HG03175 (cell line): ENCODE data around the gene DAW1.
"Not testable (repeated sequence)": the region's sequence is repeated elsewhere in the genome, so short reads cannot be mapped to it uniquely, and the experiment has no call there.

Experiments
- ATAC-seq: cut with Tn5 transposase; IDR thresholded peaks from one replicate; pipeline ENCODE4 v1.9.1; 2021; ENCODE audit warnings: mild to moderate bottlenecking, moderate library complexity; ENCODE audit not compliant: unreplicated experiment

The DAW1 gene, protein sequence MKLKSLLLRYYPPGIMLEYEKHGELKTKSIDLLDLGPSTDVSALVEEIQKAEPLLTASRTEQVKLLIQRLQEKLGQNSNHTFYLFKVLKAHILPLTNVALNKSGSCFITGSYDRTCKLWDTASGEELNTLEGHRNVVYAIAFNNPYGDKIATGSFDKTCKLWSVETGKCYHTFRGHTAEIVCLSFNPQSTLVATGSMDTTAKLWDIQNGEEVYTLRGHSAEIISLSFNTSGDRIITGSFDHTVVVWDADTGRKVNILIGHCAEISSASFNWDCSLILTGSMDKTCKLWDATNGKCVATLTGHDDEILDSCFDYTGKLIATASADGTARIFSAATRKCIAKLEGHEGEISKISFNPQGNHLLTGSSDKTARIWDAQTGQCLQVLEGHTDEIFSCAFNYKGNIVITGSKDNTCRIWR

DNA sequence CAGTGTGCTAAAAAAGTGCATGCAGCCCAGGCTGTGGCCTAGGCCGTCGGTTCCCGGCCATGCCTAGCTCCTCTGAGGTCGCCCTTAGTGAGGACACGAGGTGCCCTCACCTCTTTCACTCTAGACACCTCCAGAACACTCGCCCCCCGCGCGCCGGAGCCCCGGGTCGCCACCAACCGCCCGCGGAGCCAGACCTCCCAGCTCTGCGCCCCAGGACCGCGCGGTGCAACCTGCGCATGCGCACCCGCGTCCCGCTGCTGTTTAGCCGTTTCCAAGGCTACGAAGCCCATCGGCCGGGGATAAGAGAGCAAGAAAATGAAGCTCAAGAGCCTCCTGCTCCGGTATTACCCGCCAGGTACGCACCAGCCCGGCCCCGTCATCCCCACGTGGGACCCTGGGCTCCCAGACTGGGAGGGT lies at the start of gene DAW1:
DAW1 (plus strand) TSS at position 257 of the 417 bp plus-strand sequence; CDS start at position 316, 59 bp downstream.
- peak; percentile 87 for ATAC-seq

DNA sequence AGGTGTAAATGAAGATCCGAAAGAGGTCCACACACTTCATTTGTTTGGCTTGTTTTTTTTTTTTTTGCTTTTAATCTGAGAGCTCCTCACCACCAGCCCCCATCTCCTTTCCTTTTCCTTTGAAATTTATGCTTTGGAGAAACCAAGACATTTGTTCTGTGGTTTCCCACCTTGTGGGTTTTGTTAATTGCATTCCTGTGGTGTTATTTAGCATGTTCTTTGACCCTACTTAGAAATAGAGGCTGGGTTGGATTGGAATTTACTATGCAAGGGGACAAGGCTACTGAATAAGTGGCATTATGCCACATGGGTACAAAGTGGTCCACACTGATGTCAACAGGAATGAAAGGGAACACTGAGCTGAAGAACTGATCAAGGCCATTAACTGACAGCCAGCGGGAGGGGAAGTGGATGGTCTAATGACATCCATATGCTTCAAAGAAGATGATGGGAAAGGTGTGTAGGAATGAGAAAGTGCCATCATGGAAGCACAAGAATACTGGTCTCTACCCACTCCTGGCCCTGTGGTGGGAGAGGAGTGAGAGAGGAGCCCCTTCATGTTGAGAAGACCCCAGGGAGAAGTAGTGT lies 48.9 kb upstream of the DAW1 start:
- ATAC-seq = no peak

DNA sequence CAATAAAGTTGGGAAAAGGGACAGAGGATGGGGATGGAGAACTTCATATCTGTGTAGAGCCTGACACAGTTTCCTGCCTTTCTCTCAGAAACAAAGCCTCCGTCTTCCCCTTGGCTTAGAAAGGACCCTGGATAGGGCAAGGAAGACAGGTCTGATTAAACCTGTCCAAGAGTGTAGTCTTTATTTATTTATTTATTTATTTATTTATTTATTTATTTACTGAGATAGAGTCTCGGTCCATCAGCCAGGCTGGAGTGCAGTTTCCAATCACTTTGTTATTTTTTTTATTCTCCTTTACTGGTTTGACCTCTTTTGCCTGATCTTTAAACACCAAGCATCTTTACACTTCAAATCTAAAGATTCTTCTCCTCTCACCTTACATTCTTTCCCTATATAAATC lies 47.5 kb upstream of the DAW1 start:
- no peak for ATAC-seq

DNA sequence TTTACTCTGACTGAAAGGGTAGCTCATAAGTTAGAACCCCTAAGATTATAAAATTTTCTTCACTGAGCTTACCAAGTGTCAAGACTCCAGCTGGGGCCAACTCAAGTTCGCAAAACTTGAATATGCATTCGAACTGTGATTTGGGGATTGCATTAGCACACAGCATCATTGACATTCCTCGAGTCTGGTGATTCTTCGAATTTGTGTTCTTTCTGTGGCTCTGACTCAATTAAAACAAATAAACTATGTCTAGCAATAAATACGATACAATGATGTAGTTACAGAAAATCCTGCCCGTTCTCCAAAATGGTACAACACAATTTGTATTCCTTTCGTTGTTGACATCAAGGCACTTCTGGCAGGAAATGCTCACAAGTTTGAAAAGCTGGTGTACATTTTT lies 46.7 kb upstream of the DAW1 start:
- ATAC-seq = no peak

DNA sequence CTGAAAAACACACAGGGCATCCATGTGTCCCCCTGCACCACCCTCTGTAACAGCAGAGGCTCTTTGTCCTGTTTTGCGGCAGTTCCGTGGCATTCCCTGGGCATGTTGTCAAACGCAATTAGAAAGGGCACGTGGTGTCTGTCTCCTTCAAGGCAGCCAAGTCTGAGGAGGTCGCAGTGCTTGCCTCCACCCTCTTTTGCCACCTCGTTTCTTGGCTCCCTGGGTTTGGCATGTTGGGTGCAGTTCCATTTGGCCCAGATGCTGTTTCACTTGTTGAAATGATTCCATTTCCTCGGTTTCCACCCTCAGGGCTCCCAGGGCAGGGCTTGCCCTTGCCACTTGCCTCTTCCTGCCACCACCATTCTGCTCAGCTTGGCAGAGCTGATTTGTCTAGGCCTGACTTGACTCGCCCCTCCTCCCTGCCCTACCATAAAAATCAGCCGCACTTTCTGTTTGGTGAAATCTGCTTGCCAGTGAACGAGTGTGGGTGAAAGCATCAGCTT lies 45.4 kb upstream of the DAW1 start:
- ATAC-seq = no peak

DNA sequence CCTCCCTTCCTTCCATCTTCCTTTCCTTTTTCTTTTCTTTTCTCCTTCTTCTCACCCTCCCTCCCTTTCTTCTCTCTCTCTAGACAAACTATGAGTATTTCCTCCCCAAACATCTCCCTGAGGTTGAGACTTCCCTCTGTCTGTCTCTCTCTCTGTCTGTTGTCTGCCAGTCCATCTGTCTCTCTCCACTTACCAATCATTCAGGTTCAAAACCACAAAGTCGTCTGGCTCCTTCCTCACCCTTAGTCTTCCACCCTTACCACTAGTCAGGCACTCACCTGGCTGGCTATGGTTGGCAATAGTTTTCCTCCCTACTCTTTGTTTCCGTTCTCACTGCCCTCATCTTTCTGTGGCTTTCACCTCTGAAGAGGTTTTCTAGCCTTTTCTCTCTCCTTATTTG lies 44.9 kb upstream of the DAW1 start:
- no peak for ATAC-seq

DNA sequence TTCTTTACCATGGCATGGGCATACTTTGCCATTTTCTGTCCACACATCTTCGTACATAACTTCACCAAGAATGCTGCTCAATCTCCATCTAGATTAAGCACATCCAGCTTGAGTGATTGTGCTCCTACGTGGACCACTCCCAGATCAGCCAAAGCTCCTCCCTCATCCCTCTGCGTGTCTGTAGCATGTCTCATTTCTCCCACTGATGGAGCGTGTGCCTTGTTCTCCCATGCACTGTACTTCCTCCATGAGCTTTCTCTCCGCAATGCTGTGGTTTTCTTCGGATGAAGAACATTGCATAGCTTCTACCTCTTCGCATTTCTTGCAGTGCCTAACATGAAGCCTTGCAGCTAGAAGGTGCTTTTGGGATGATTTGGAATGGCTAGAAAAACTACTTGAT lies 44.3 kb upstream of the DAW1 start:
- ATAC-seq = no peak

DNA sequence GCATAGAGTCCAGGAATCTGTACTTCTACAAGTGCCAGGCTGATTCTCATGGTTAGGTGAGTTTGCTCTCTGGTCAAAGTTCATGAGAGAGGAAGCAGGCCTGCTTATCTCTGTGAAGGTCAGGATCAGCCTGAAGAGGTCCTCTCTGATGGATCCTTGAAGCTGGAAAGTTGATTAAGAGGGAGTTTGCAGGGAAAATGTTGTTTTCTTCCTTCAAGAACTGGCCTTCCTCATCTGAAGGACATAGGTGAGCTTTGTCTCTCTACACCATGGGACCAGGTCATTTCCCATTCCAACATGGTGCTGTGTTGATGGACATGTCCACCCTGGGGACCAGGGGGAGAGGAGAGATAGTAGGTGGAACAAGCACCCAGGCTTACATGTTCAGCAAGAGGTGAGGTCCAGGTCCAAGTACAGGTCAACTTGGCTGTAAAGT lies 42.9 kb upstream of the DAW1 start:
- ATAC-seq = no peak

DNA sequence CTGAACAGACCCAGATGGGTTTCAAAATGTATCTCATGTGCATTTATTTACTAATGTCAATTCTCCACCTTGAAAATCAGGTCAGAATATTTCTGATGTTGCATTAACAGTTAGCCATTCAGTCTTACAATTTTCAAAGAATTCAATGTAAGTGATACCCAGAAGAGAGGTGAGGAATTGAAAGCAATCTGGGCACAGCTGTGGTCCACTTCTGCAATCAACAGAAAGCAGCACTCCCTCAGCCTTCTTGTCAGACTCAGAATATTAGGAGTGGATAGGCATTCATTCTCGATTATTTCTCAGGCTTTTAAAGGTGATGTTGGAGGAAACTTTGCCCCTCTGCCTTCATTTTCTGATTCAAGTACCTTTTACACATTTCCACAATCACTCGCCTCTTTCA lies 42.1 kb upstream of the DAW1 start:
- no peak for ATAC-seq

DNA sequence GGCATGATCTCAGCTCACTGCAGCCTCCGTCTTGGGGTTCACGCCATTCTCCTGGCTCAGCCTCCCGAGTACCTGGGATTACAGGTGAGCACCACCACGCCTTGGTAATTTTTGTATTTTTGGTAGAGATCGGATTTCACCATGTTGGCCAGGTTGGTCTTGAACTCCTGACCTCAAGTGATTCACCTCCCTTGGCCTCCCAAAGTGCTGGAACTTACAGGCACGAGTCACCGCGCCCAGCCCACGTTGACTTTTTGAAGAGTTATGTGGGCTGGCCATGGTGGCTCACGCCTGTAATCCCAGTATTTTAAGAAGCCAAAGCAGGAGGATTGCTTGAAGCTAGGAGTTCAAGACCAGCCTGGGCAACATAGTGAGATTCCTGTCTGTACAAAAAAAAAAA lies 37.0 kb upstream of the DAW1 start:
- ATAC-seq = no peak

DNA sequence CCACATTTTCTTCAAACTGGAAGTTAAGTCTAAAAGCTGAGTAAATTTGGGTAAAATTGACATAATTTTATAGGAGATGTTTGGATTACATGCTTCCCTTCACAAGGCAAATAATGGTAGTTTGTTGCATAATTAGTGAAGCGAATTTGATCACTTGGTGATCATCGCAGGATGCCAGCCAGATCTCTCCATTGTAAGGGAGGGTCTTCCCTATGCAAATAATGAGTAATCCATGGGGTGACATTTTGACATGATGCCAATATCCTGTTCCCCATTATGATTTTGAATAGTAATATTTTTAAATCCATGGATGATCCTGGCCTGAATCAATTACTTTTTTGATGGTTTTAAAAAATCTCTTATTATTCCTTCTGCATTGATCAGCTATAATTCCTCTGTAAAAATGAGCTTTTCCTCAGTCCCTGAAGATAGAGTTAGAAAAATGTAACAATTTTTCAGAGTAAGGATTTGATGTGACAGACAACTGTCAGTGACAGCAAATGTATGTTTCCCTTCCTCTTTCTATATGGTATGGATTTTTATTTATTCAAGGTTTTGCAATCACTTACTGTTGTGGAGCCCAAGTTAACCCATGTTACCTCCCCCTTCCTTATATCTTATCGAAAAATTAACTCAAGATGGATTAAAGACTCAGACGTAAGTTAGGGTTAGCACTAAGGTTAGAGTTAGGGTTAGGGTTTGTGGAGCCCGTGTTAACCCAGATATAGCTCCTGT lies 36.3 kb upstream of the DAW1 start:
- no peak for ATAC-seq

DNA sequence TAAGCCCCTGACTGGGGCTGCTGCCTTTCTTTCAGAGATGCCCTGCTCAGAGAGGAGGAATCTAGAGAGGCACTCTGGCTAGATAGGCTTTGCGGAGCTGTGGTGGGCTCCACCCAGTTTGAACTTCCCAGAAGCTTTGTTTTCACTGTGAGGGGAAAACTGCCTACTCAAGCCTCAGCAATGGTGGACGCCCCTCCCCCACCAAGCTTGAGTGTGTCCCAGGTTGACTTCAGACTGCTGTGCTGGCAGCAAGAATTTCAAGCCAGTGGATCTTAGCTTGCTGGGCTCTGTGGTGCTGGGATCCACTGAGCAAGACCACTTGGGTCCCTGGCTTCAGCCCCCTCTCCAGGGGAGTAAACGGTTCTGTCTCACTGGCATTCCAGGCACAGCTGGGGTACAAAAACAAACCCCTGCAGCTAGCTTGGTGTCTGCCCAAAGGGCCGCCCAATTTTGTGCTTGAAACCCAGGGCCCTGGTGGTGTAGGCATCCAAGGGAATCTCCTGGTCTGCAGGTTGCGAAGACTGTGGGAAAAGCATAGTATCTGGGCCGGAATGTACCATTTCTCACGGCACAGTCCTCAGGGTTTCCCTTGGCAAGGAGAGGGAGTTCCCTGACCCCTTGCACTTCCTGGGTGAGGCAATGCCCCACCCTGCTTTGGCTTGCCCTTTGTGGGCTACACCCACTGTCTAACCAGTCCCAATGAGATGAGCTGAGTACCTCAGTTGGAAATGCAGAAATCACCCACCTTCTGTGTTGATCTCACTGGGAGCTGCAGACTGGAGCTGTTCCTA lies 31.9 kb upstream of the DAW1 start:
- not testable (repeated sequence) for ATAC-seq

DNA sequence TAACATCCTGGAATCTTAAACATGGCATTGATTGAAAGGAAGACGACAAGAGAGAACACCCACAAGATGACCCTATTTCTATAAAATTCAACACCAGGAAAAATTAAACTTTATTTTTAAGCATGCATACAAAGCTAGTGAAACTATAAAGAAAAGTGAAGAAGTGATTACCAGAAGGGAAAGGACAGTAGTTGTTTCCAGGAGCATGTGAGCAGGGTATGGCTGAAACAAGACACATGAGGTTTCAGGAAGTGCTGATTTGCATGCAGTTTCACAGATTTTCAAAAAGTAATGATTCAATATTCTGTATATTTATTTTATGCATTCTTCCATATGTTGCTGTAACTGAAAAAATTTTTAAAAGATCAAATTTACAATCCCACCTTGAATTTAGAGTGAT lies 24.6 kb upstream of the DAW1 start:
- ATAC-seq = peak; percentile 39

DNA sequence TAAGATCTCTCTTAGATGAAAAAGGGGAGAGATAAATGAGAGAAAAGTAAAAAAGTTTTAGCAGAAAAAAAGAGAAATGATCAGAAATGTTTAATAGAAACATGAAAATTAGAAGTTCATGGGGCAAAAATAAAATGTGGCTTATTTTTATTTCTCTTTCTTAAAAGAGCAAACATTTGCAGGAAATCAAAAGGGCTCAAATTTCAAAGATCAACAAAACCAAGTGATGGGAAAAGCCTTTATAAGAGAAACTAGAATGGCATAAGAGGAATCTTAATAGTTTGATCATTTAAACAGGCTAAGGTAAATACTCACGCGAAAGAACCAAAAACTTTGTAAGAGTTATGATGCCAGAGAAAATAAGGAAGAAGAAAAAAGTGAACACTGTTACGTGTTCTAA lies 23.3 kb upstream of the DAW1 start:
- no peak for ATAC-seq

DNA sequence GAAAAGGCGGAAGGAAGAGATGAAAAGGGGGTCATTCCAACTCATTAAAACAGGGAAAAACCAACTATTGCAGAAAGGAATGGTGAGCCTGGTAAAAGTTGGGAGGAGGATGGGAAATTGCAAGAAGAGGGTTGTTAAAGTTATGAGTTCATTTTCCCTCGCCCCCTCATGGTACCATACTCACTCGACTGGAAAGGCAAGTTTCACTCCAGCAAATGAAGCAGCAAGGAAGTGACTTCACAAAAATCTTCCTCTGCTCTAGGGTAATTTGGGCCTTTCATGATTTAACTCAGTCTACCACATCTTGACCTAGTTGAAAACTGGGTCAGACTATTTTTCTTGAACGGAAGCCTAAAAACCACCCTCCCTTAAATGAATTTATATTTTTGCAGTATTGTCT lies 22.8 kb upstream of the DAW1 start:
- no peak for ATAC-seq

DNA sequence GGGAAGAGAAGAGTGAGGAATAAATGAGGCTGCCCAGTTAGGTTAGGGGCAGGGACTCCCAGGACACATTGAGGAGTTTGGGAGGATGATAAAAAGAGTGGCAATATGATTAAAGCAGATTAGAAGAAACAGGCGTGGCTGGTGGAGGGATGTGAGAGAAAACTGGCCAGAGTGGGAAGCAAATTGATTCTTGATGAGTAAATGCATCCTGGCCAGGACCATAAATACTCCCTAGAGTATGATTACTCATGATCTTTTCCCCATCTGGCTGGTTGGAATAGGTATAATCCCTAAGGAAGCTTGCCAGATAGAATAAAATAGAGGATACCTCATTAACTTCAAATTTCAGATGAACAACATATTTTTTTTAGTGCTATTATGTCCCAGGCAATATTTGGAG lies 21.5 kb upstream of the DAW1 start:
- no peak for ATAC-seq

DNA sequence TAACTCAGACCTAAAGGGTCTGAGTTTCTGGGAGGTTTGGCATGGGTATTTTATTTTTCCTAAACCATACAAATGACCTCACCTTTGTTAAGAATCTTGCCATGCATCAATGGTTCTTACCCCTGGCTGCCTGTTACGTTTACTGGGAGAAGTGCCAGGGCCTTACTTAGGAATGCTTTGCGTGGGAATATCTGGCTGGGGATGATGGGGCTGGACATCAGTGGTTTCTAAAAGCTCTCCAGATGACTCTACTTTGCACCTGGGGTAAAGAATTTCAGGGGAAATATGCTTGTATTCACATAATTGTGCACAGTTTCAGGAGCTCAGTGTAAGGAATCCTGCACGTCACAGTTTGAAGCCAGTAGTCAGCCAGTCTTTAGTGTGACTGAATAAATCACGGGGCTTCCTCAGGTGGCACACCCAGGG lies 18.2 kb upstream of the DAW1 start:
- no peak for ATAC-seq

DNA sequence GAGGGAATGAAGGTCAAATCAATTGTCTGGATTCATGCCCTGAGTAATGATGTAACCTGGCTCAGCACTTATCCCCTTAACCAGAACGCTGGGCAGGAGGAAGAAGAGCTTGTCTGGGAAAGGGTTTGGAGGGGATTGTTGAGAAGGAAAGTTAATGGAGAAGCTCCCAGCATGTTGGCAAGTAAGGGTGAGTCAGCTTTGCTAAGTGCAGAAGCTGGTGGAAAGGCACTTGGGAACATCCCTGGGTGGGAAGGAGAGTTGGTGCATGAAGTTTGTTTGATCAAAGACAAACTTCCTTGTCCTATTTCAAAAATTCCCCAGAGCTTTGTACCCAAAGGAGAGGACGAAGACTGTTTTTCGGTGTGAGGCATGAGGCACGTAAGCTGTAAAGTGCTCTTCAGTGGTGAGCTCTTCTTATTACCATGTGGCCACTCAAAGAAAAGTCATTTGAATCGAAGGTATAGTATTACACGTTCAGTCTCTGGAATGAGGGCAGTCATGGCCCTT lies 17.6 kb upstream of the DAW1 start:
- no peak for ATAC-seq

DNA sequence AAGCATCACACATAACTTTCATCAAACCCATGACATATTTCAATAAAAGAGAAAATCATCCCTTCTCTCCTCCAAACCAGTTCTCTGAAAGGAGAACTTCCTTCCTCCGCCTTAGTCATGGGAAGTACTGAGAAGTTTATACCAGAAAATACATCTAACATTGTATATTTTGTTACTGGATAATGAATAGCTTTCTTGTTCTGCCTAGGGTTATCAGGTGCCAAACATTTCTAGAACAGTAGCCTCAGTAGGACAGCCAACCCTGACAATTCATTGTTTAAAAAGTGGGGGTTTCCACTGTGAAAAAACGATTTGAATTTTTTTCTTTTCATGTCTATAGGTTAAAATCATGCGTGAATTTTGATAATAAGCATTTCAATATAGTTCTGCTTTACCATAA lies 16.0 kb upstream of the DAW1 start:
- ATAC-seq = no peak

DNA sequence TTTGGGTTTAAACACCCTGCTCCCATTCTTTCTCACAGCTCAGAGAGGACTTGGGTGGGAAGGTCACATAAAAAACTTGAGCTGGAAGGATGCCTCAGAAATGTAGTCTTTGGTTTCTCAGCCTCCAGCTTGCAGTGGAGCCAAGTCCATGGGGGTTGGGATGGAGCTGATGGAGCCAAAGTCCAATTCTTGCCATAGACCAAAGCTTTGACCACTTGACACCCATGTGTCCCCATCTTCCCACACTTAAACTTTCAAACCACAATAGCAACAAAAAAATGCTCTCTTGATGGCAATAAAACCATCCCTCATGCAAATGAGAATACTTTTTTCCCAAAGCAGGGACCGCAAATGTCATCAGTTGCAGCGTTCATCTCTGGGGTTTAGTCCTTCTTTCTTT lies 14.7 kb upstream of the DAW1 start:
- ATAC-seq = no peak

DNA sequence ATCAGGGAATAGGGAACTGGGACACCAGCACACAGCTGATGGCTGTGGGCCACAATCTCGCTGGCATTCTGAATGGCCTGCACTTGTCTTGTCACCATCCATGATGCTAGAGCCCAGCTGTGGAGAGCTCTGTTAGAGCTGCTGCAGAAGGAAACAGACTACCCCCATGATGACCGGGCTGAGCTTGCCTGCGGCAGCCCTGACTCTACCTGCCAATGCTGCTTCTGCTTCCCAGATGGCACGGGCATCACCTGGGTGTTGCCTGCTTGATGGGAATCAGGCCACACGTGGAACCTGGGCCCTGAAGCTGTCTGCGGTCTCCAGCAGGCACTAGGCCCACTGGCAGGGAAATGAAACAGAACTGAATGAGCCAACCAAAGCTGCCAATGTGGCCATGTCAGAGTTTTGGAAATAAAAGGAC lies 11.2 kb upstream of the DAW1 start:
- no peak for ATAC-seq
